Heart right ventricle (tissue), 16 donors: ENCODE data around the gene SEMA5A. TPM values are rescaled to one million over a fixed set of nuclear protein-coding genes. Genes with fewer than 3 reads are reported as not detected.

ENCODE experiments used
- ATAC-seq, 8 donors: fragments of 200-7000 bp; cut with Tn5 transposase; one replicate each; pipeline ENCODE4 v1.9.1; 2020; ENCODE audit warnings: mild to moderate bottlenecking in 8 of 8, moderate library complexity in 8 of 8, moderate number of reproducible peaks in 1 of 8
- DNase-seq, 2 donors: peaks; one replicate each; pipeline ENCODE4 v3.0.0-alpha.2; 2020
- H3K27ac ChIP-seq, 10 donors: fragments of 200-600 bp; sonication (generic) in 2 of 10; one replicate each; pipeline versions ENCODE4 v1.5.0 to v1.8.0; 2020 to 2022; ENCODE audit warnings: mild to moderate bottlenecking in 3 of 10
- H3K27me3 ChIP-seq, 7 donors: fragments of 200-600 bp; one replicate each; pipeline ENCODE4 v1.8.0; 2021 to 2022; ENCODE audit warnings: mild to moderate bottlenecking in 2 of 7
- H3K36me3 ChIP-seq, 9 donors: fragments of 200-600 bp; sonication (generic) in 1 of 9; one replicate each; pipeline versions ENCODE4 v1.5.0 to v1.8.0; 2020 to 2022; ENCODE audit warnings: mild to moderate bottlenecking in 2 of 9
- H3K4me1 ChIP-seq, 9 donors: fragments of 200-600 bp; sonication (generic) in 1 of 9; one replicate each; pipeline versions ENCODE4 v1.5.0 to v1.8.0; 2020 to 2022; ENCODE audit warnings: mild to moderate bottlenecking in 4 of 9
- H3K4me3 ChIP-seq, 10 donors: fragments of 200-600 bp; sonication (generic) in 2 of 10; one replicate each; pipeline versions ENCODE4 v1.5.0 to v1.8.0; 2020 to 2022; ENCODE audit warnings: mild to moderate bottlenecking in 7 of 10, moderate library complexity in 2 of 10
- H3K9me3 ChIP-seq, 11 donors: fragments of 200-600 bp in 10 of 11; sonication (generic) in 2 of 11; one replicate each; pipeline versions ENCODE4 v1.5.0 to v1.8.0; 2013 to 2022; ENCODE audit warnings: mild to moderate bottlenecking in 2 of 11, control low read depth in 1 of 11, moderate library complexity in 1 of 11
- CTCF ChIP-seq, 9 donors: fragments of 200-600 bp; sonication (generic) in 2 of 9; IDR thresholded peaks; one replicate each; pipeline versions ENCODE4 v1.5.0 to v1.8.0; 2021 to 2022; ENCODE audit warnings: antibody characterized with exemption in 9 of 9, mild to moderate bottlenecking in 5 of 9, moderate library complexity in 1 of 9
- WGBS, 2 donors: extraction: QIAGEN DNeasy Blood & Tissue Kit; methylation state at CpG; one replicate each; pipeline ENCODE4 v1.1.7; 2013; ENCODE audit warnings: inconsistent platforms in 1 of 2; 5-methylcytosine and 5-hydroxymethylcytosine counted together
- intact Hi-C, 10 donors: fragments of 100-400 bp; cut with DNase I; formaldehyde crosslinking; loops; one replicate each; pipeline versions ENCODE4 v1.11.1 to v1.14.2; 2022
- polyA plus RNA-seq, 2 donors: library from polyadenylated mRNA; stranded (reverse); fragments of 200-250 nt; gene quantifications; one replicate each; pipeline ENCODE4 v1.2.3, GENCODE V29; 2013
- total RNA-seq, 10 donors: library from RNA; stranded (reverse); fragmentation: NEBNext Ultra II Directional in 3 of 10; extraction: Animal tissue kit (Norgen Biotek cat#: 25700) in 3 of 10; gene quantifications; one replicate each; pipeline versions ENCODE4 v1.2.1 to v1.2.4, GENCODE V29; 2021 to 2023
- donor health status: Arrhythmogenic right ventricular cardiomyopathy.
- donor health status: ischemic (EF 13 %, LVEDD 7.1; RV severe dilation, severe dysfunction).
- donor health status: healthy with polysubstance abuse.
- donor health status: DM: no; HTN: yes; CAD: no.
- donor health status: DM: no; HTN: no; CAD: no.
- donor health status: ischemic (EF 25% LVEDD 6.9; RV normal size, moderate dysfunction).
- donor health status: ischemic (EF 25% LVEDD 5.7; RV mildly dilated, moderate dysfunction).
- donor health status: healthy.
- donor health status: DM: yes; HTN: yes; CAD: no.
- donor health status: Ischemic cardiomyopathy.
- donor health status: ischemic (EF 35%, LVEDD 5.7; RV mildly dilated, moderate dysfunction).
- donor health status: nonischemic (EF 11% LVEDD 7.7; RV severe dilation, severe dysfunction).
- donor health status: DM: yes; HTN: yes; CAD: no.
- donor health status: PGD.
- donor health status: ischemic (EF 29% LVEDD 5.4; RV normal size, mild dysfunction).
- donor health status: nonischemic (EF 23%, LVEDD 6.1; RV moderate dilation, normal function).

Gene SEMA5A
- total and polyA plus RNA-seq, 12 donors = 1.9 to 71.5 (median 48.0) TPM

- no peaks in the 10 kb centered on the region for H3K36me3 ChIP-seq
- peaks cover 0 to 6% (median 0%) of the 10 kb centered on the region in 11 donors for H3K9me3 ChIP-seq
- no peak for TF ChIP-seq CTCF (IDR thresholded peaks at IDR 0.05)
- no peak overlapping the region for H3K4me3 ChIP-seq
- no peak overlapping the region for H3K27ac ChIP-seq
- DNase-seq = no peak
- no peaks in the 10 kb centered on the region for H3K27me3 ChIP-seq
- WGBS, 2 donors = 40 to 51% methylated on average over 1 of the region's 1 CpG
- intact Hi-C loops = no loop called here
- H3K4me1 ChIP-seq = no peaks in the 10 kb centered on the region
- ATAC-seq = no peak
Measured at GRCh38 chr5:9082996-9083395, 462.9 kb downstream of the SEMA5A start.

DNA sequence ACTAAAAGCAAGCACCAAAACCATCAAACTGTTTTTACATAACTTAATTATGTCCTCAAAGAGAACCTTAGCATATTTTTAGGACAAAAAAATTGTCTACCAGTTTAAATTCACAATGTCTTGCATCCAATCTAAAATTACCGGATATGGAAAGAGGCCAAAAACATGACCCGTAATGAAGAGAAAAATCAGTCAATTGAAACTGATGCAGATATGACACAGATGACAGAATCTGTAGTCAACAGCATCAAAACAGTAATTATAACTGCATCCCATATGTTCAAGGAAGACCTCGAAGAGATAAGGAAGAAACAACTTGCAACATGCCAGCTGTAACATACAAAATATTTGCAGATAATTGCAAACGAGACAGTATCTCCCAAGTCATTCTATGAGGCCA is 473.2 kb downstream of the SEMA5A start:
- H3K4me1 ChIP-seq = peaks cover 0 to 8% (median 0%) of the 10 kb centered on the region in 9 donors
- TF ChIP-seq CTCF (IDR thresholded peaks at IDR 0.05) = no peak
- no peaks in the 10 kb centered on the region for H3K27me3 ChIP-seq
- DNase-seq (no peak), ATAC-seq (no peak)
- no peaks in the 10 kb centered on the region for H3K36me3 ChIP-seq
- WGBS, 2 donors = 48 to 57% methylated on average over 4 of the region's 4 CpGs
- no peak overlapping the region for H3K27ac ChIP-seq
- no peak overlapping the region for H3K4me3 ChIP-seq
- H3K9me3 ChIP-seq = peaks cover 0 to 7% (median 0%) of the 10 kb centered on the region in 11 donors
- intact Hi-C loops = no loop called here

DNA sequence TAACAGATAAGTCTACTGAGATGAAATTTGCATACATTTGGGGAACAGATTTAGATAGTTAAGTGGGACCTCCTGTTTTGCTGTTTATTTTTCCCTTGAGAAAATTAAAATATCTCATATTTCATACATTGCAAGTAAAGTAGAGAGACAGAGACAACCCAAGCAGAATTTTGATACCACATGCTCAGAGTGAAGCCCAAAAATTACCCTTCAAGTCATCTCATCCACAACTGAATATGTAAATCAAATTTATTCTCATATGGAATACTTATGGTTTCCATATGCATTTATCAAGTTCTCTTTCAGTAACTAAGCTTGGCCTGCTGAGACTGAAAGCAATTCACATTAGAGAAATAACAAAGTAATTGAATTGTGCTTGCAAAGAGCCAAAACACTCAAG is 474.4 kb downstream of the SEMA5A start:
- no peak for TF ChIP-seq CTCF (IDR thresholded peaks at IDR 0.05)
- intact Hi-C loops = no loop called here
- Histone ChIP-seq H3K4me1 (peaks cover 0 to 8% (median 0%) of the 10 kb centered on the region in 9 donors), H3K27me3 (no peaks in the 10 kb centered on the region), H3K27ac (no peak overlapping the region), H3K9me3 (peaks cover 0 to 7% (median 0%) of the 10 kb centered on the region in 11 donors), H3K4me3 (no peak overlapping the region), H3K36me3 (peaks cover 0 to 2% (median 0%) of the 10 kb centered on the region in 9 donors)
- ATAC-seq (no peak), DNase-seq (no peak)

- no peaks in the 10 kb centered on the region for H3K27me3 ChIP-seq
- ATAC-seq (peak in 1 of 8 donors; percentile 59), DNase-seq (no peak)
- no peak for TF ChIP-seq CTCF (IDR thresholded peaks at IDR 0.05)
- peaks cover 0 to 8% (median 0%) of the 10 kb centered on the region in 9 donors for H3K4me1 ChIP-seq
- H3K27ac ChIP-seq = no peak overlapping the region
- intact Hi-C loops = no loop called here
- peaks cover 0 to 7% (median 0%) of the 10 kb centered on the region in 11 donors for H3K9me3 ChIP-seq
- WGBS, 2 donors = 36 to 52% methylated on average over 3 of the region's 3 CpGs
- H3K36me3 ChIP-seq = peaks cover 0 to 6% (median 0%) of the 10 kb centered on the region in 9 donors
- no peak overlapping the region for H3K4me3 ChIP-seq
Measured at GRCh38 chr5:9071074-9071473, 474.8 kb downstream of the SEMA5A start.
